Endodermal cell (in vitro differentiated cells): ENCODE measurements around the gene RAB24. TPM values are rescaled to one million over a fixed set of nuclear protein-coding genes. Genes with fewer than 3 reads are reported as not detected.
A peak's percentile ranks its signal among the peaks of the same experiment; 100 is the strongest.
"Not testable (repeated sequence)": the region's sequence is repeated elsewhere in the genome, so short reads cannot be mapped to it uniquely, and the experiment has no call there.

ENCODE experiments used
- DNase-seq: peaks from one replicate; pipeline ENCODE4 v3.0.0-alpha.2; 2017
- H3K27ac ChIP-seq: 2 replicates; pipeline ENCODE4 v1.5.1; 2013; ENCODE audit warnings: mild to moderate bottlenecking, low read depth, low read length, moderate library complexity
- H3K27me3 ChIP-seq: 2 replicates; pipeline ENCODE4 v1.6.1; 2013; ENCODE audit warnings: mild to moderate bottlenecking, low read length, moderate library complexity; ENCODE audit not compliant: insufficient read depth, control insufficient read depth, poor library complexity, severe bottlenecking
- H3K36me3 ChIP-seq: 2 replicates; pipeline ENCODE4 v1.7.0; 2013; ENCODE audit warnings: mild to moderate bottlenecking, low read length, moderate library complexity; ENCODE audit not compliant: control insufficient read depth, insufficient read depth
- H3K4me1 ChIP-seq: one replicate; pipeline ENCODE4 v1.7.0; 2013; ENCODE audit warnings: low read length; ENCODE audit not compliant: control insufficient read depth, insufficient read depth
- H3K4me3 ChIP-seq: 2 replicates; pipeline ENCODE4 v1.5.1; 2013; ENCODE audit warnings: mild to moderate bottlenecking, low read length, moderate library complexity
- H3K9ac ChIP-seq: 2 replicates; pipeline ENCODE4 v1.6.1; 2013; ENCODE audit warnings: mild to moderate bottlenecking, low read length, moderate library complexity; ENCODE audit not compliant: poor library complexity, severe bottlenecking; ENCODE audit errors: extremely low read depth
- H3K9me3 ChIP-seq: 2 replicates; pipeline ENCODE4 v1.6.1; 2013; ENCODE audit warnings: mild to moderate bottlenecking, low read length, moderate library complexity; ENCODE audit not compliant: control insufficient read depth
- H3K27ac Mint-ChIP-seq: 2 replicates; pipeline ENCODE4 v1.8.0; 2020; ENCODE audit warnings: mixed read lengths
- H3K27me3 Mint-ChIP-seq: 2 replicates; pipeline ENCODE4 v1.8.0; 2021; ENCODE audit warnings: mild to moderate bottlenecking, mixed read lengths; ENCODE audit not compliant: insufficient read depth
- H3K36me3 Mint-ChIP-seq: 2 replicates; pipeline ENCODE4 v1.8.0; 2020; ENCODE audit warnings: low read depth, mixed read lengths
- H3K4me1 Mint-ChIP-seq: 2 replicates; pipeline ENCODE4 v1.8.0; 2020; ENCODE audit warnings: mixed read lengths
- H3K4me3 Mint-ChIP-seq: 2 replicates; pipeline ENCODE4 v1.8.0; 2020; ENCODE audit warnings: mild to moderate bottlenecking, moderate library complexity, mixed read lengths
- H3K9me3 Mint-ChIP-seq: 2 replicates; pipeline ENCODE4 v1.8.0; 2020; ENCODE audit warnings: mild to moderate bottlenecking, mixed read lengths
- CTCF ChIP-seq: fragments of 200-600 bp; sonication (generic); conservative IDR thresholded peaks from 2 replicates; pipeline ENCODE4 v1.5.0; 2021; ENCODE audit warnings: antibody characterized with exemption, mild to moderate bottlenecking
- WGBS, 2 experiments: methylation state at CpG; one replicate each; pipeline versions ENCODE4 v1.1.5 to v1.1.7; 2013; ENCODE audit warnings: missing lambda C conversion rate in 2 of 2, mixed read lengths in 1 of 2; ENCODE audit not compliant: insufficient coverage in 1 of 2, insufficient read length in 1 of 2; 5-methylcytosine and 5-hydroxymethylcytosine counted together
- total RNA-seq, 2 donors: library from RNA; stranded (reverse); fragmentation: NEBNext Ultra II Directional in 1 of 2; extraction: Animal tissue kit (Norgen Biotek cat#: 25700) in 1 of 2; gene quantifications; 2 replicates in 1 of 2; 3 replicates in 1 of 2; pipeline ENCODE4 v1.2.1, GENCODE V29; 2021

RAB24 gene
- total RNA-seq, 2 donors from 2014 or later: 13.8 to 25.1 TPM

- no peaks in the 10 kb centered on the region for H3K4me1 Mint-ChIP-seq
- H3K9me3 ChIP-seq: no peaks in the 10 kb centered on the region
- no peak overlapping the region for H3K9ac ChIP-seq
- no peaks in the 10 kb centered on the region for H3K4me1 ChIP-seq
- DNase-seq: no peak
- no peaks in the 10 kb centered on the region for H3K9me3 Mint-ChIP-seq
- no peak overlapping the region for H3K27ac ChIP-seq
- H3K36me3 ChIP-seq: peaks cover 95% of the 10 kb centered on the region
- H3K27me3 ChIP-seq: no peaks in the 10 kb centered on the region
- no peak overlapping the region for H3K4me3 Mint-ChIP-seq
- 98 to 100% methylated on average over 2 to 5 of the region's 7 CpGs for WGBS, 2 experiments
- no peak for TF ChIP-seq CTCF
- no peak overlapping the region for H3K4me3 ChIP-seq
- peaks cover 85% of the 10 kb centered on the region for H3K36me3 Mint-ChIP-seq
- no peaks in the 10 kb centered on the region for H3K27me3 Mint-ChIP-seq
- no peak overlapping the region for H3K27ac Mint-ChIP-seq
These were observed 42.6 kb downstream of the RAB24 start for GRCh38 chr5:177260961-177261360.

GRCh38 chr5:177258711-177259110, 44.8 kb downstream of the RAB24 start:
- H3K9me3 Mint-ChIP-seq, H3K27me3 ChIP-seq, H3K9ac ChIP-seq, H3K4me1 Mint-ChIP-seq, H3K4me3 Mint-ChIP-seq, DNase-seq, H3K4me3 ChIP-seq, H3K9me3 ChIP-seq, H3K4me1 ChIP-seq, H3K27ac ChIP-seq, H3K27me3 Mint-ChIP-seq, H3K27ac Mint-ChIP-seq: not testable (repeated sequence)
- WGBS, 2 experiments: 94 to 96% methylated on average over 7 of the region's 7 CpGs
- H3K36me3 Mint-ChIP-seq: peaks cover 83% of the 10 kb centered on the region
- peaks cover 94% of the 10 kb centered on the region for H3K36me3 ChIP-seq

- H3K36me3 Mint-ChIP-seq: peaks cover 84% of the 10 kb centered on the region
- no peak overlapping the region for H3K4me3 Mint-ChIP-seq
- no peak overlapping the region for H3K27ac ChIP-seq
- H3K4me1 Mint-ChIP-seq: no peaks in the 10 kb centered on the region
- H3K9me3 Mint-ChIP-seq: no peaks in the 10 kb centered on the region
- H3K4me1 ChIP-seq: no peaks in the 10 kb centered on the region
- DNase-seq: no peak
- no peaks in the 10 kb centered on the region for H3K27me3 ChIP-seq
- peaks cover 93% of the 10 kb centered on the region for H3K36me3 ChIP-seq
- WGBS, 2 experiments: 92 to 94% methylated on average over 3 to 5 of the region's 5 CpGs
- H3K27ac Mint-ChIP-seq: peak overlapping the region; percentile 10
- H3K4me3 ChIP-seq: no peak overlapping the region
- no peak for TF ChIP-seq CTCF
- no peak overlapping the region for H3K9ac ChIP-seq
- no peaks in the 10 kb centered on the region for H3K9me3 ChIP-seq
- H3K27me3 Mint-ChIP-seq: no peaks in the 10 kb centered on the region
These were observed 47.2 kb downstream of the RAB24 start for GRCh38 chr5:177256296-177256695.

GRCh38 chr5:177253252-177253651, 50.3 kb downstream of the RAB24 start:
- no peak overlapping the region for H3K4me3 ChIP-seq
- H3K27me3 ChIP-seq: no peaks in the 10 kb centered on the region
- peaks cover 92% of the 10 kb centered on the region for H3K36me3 ChIP-seq
- H3K27me3 Mint-ChIP-seq: no peaks in the 10 kb centered on the region
- H3K9me3 Mint-ChIP-seq: no peaks in the 10 kb centered on the region
- no peaks in the 10 kb centered on the region for H3K9me3 ChIP-seq
- 90% methylated on average over 1 of the region's 1 CpG; no CpG with 5 or more reads in 1 of the 2 experiments for whole genome bisulfite sequencing, 2 experiments
- H3K27ac ChIP-seq: no peak overlapping the region
- H3K4me1 Mint-ChIP-seq: no peaks in the 10 kb centered on the region
- DNase-seq: no peak
- no peak for TF ChIP-seq CTCF
- H3K9ac ChIP-seq: no peak overlapping the region
- peaks cover 78% of the 10 kb centered on the region for H3K36me3 Mint-ChIP-seq
- no peak overlapping the region for H3K27ac Mint-ChIP-seq
- no peaks in the 10 kb centered on the region for H3K4me1 ChIP-seq
- H3K4me3 Mint-ChIP-seq: no peak overlapping the region
